ENCODE data around the gene ZNF322.

ZNF322 gene

DNA sequence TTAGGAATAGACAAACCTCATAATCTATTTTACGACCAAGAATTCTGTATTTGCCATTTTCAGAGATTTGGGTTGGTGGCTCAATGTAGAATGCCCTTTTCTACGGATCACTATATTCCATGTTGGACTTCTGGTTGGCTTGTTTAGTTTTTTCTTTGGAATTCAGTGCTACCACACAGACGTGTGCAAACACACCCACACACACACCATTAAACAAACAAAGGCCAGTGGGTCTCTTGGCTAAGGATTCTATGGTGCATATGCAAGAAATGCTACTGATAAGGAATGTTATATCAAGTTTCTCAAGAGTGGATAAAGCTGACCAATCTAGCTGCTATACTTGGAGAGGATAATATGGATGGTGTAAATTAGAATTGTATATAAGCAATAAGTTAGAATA lies 54.7 kb downstream of the ZNF322 start:
- Histone ChIP-seq H3K27ac (no peak overlapping the region), H3K79me2 (ENCODE audit: insufficient read depth, low read depth) (no peaks in the 10 kb centered on the region), H2AFZ (ENCODE audit: low read depth) (no peak overlapping the region), H3K9ac (no peak overlapping the region), H3K4me2 (no peak overlapping the region), H3K4me3 (IDR thresholded peaks at IDR 0.05; ENCODE audit: insufficient read depth, low read depth, low read length) (no peak overlapping the region), H3K4me1 (ENCODE audit: low read depth, poor library complexity, severe bottlenecking) (peaks cover 17% of the 10 kb centered on the region), H3K27me3 (ENCODE audit: insufficient read depth, low read depth) (no peaks in the 10 kb centered on the region), H3K36me3 (ENCODE audit: insufficient read depth) (no peaks in the 10 kb centered on the region), H4K20me1 (ENCODE audit: insufficient read depth) (no peaks in the 10 kb centered on the region)
- TF ChIP-seq, protein P1, sequence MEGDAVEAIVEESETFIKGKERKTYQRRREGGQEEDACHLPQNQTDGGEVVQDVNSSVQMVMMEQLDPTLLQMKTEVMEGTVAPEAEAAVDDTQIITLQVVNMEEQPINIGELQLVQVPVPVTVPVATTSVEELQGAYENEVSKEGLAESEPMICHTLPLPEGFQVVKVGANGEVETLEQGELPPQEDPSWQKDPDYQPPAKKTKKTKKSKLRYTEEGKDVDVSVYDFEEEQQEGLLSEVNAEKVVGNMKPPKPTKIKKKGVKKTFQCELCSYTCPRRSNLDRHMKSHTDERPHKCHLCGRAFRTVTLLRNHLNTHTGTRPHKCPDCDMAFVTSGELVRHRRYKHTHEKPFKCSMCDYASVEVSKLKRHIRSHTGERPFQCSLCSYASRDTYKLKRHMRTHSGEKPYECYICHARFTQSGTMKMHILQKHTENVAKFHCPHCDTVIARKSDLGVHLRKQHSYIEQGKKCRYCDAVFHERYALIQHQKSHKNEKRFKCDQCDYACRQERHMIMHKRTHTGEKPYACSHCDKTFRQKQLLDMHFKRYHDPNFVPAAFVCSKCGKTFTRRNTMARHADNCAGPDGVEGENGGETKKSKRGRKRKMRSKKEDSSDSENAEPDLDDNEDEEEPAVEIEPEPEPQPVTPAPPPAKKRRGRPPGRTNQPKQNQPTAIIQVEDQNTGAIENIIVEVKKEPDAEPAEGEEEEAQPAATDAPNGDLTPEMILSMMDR (conservative IDR thresholded peaks at IDR 0.05; ENCODE audit: low read depth, low read length) = no peak

DNA sequence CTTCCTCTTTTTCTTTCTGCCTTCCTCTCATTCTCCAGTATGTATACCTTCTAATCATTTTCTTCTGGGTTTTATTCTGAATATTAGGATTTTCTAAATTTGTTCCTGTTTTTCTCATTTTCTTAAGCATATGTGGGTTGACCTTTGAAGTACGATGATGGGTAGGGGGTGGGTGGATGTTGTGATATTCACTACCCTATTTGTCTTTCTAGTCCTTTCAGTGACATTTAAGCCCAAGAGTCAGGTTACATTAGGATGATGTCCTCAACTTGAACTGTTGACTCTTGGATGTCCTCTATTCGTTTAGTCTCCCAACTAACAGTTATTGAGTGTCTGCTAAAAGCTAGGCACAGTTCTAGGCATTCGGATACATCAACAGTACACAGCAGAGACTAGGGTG lies 55.5 kb downstream of the ZNF322 start:
- no peak overlapping the region for H3K4me3 ChIP-seq (IDR thresholded peaks at IDR 0.05; ENCODE audit: insufficient read depth, low read depth, low read length)
- H4K20me1 ChIP-seq (ENCODE audit: insufficient read depth) = no peaks in the 10 kb centered on the region
- H3K9ac ChIP-seq = no peak overlapping the region
- no peak overlapping the region for H3K27ac ChIP-seq
- no peak overlapping the region for H3K4me2 ChIP-seq
- TF ChIP-seq, protein P1 (conservative IDR thresholded peaks at IDR 0.05; ENCODE audit: low read depth, low read length) = no peak
- no peaks in the 10 kb centered on the region for H3K27me3 ChIP-seq (ENCODE audit: insufficient read depth, low read depth)
- H3K4me1 ChIP-seq (ENCODE audit: low read depth, poor library complexity, severe bottlenecking) = peaks cover 25% of the 10 kb centered on the region
- no peaks in the 10 kb centered on the region for H3K79me2 ChIP-seq (ENCODE audit: insufficient read depth, low read depth)
- no peaks in the 10 kb centered on the region for H3K36me3 ChIP-seq (ENCODE audit: insufficient read depth)
- H2AFZ ChIP-seq (ENCODE audit: low read depth) = no peak overlapping the region

DNA sequence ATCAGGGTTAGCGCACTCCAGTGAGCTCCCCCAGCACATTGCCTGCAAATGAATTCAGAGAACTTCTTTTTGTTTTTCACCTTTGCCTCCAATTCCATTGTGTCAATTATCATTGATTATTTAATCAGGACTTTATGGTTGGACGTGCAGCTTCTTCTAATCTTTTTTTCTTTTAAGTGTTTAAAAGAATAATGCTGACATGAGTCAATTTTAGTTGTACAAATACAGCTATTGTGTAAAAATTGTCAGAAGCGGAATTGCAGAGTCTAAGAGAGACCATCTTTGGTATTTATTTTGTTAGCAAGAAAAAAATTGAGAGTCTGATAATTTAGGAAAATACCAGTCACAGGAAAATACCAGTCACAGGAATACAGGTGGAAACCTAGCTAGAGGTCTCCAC lies 57.3 kb downstream of the ZNF322 start:
- Histone ChIP-seq H3K79me2 (ENCODE audit: insufficient read depth, low read depth) (peaks cover 11% of the 10 kb centered on the region), H3K36me3 (ENCODE audit: insufficient read depth) (no peaks in the 10 kb centered on the region), H3K27ac (no peak overlapping the region), H3K4me1 (ENCODE audit: low read depth, poor library complexity, severe bottlenecking) (peaks cover 24% of the 10 kb centered on the region), H3K27me3 (ENCODE audit: insufficient read depth, low read depth) (no peaks in the 10 kb centered on the region), H4K20me1 (ENCODE audit: insufficient read depth) (no peaks in the 10 kb centered on the region), H3K4me2 (no peak overlapping the region), H2AFZ (ENCODE audit: low read depth) (no peak overlapping the region), H3K4me3 (IDR thresholded peaks at IDR 0.05; ENCODE audit: insufficient read depth, low read depth, low read length) (no peak overlapping the region), H3K9ac (no peak overlapping the region)
- TF ChIP-seq, protein P1 (conservative IDR thresholded peaks at IDR 0.05; ENCODE audit: low read depth, low read length) = no peak

DNA sequence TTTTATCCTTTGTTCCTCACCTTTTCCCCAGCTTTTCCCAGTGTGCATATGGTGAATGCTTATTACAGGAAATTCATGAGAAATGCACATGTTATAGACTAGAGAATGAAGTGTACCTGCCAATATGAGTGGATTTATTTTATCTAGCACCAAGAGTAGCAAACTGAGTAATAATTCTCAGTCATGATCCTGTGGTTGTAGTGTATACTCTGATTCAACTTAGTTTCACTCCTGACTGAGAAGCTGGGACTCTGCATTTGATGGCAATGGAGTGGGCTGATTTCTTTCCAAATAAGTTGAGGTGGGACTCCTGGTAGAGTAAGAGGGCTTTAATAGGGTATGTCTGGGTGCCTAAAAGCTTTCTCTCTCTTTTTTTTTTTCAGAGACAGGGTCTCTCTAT lies 58.8 kb downstream of the ZNF322 start:
- H3K27me3 ChIP-seq (ENCODE audit: insufficient read depth, low read depth) = no peaks in the 10 kb centered on the region
- no peak overlapping the region for H2AFZ ChIP-seq (ENCODE audit: low read depth)
- TF ChIP-seq, protein P1 (conservative IDR thresholded peaks at IDR 0.05; ENCODE audit: low read depth, low read length) = no peak
- H3K4me3 ChIP-seq (IDR thresholded peaks at IDR 0.05; ENCODE audit: insufficient read depth, low read depth, low read length) = no peak overlapping the region
- H4K20me1 ChIP-seq (ENCODE audit: insufficient read depth) = no peaks in the 10 kb centered on the region
- no peak overlapping the region for H3K9ac ChIP-seq
- H3K4me1 ChIP-seq (ENCODE audit: low read depth, poor library complexity, severe bottlenecking) = peaks cover 20% of the 10 kb centered on the region
- peaks cover 16% of the 10 kb centered on the region for H3K79me2 ChIP-seq (ENCODE audit: insufficient read depth, low read depth)
- no peaks in the 10 kb centered on the region for H3K36me3 ChIP-seq (ENCODE audit: insufficient read depth)
- no peak overlapping the region for H3K27ac ChIP-seq
- H3K4me2 ChIP-seq = no peak overlapping the region
